G401 (cell line): ENCODE results near the gene TUBB4B. TPM values are rescaled to one million over a fixed set of nuclear protein-coding genes. Genes with fewer than 3 reads are reported as not detected.

Source experiments
- DNase-seq: peaks from one replicate; pipeline ENCODE4 v3.0.0-alpha.2; 2015; ENCODE audit warnings: low spot score
- in situ Hi-C: cut with HindIII; loops from 2 replicates; pipeline ENCODE4 v1.10.0; 2016; ENCODE audit warnings: low sequenced_read_pairs, mixed read lengths
- total RNA-seq: library from RNA; depleted of rRNA; stranded (reverse); fragments of >200 nt; shearing (Covaris generic); gene quantifications from 2 replicates; pipeline ENCODE4 v1.2.3, GENCODE V29; 2014; rRNA removed

The TUBB4B gene
- total RNA-seq, 1 experiment from 2014 or later, result 1,012 TPM

DNA sequence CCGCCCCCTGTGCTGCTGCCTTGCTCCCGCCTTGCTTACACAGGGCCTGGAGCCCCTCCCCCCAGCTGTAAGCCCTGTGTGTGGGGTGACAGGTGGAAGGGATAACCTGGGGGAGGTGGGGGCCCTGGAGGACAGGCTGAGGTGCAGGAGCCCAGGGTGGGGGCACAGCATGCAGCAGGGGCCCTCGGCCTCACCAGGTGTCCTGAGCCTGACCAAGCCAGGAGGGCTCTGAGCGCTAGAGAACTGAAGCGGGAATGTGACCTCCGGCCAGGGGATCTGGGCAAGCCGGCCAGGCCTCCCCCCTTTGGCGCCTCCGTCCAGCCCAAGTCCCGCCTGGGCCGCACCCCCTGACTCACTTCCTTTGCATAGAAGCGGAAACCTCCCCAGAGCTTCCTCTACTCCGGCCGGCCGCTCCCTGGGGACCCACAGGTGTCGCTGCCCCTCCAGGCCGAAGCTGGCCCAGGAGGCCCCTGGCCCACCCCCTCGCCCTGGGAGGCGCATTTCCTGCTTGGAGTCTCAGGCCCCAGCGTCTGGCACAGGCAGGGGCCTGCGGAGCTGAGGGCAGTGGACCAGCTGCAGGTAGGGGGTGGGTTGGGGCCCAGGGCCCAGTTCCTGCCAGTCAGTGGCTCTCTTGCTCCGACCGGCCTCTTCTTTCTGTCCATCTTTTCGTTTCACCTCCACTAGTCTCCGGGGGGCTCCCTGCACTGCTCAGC, 36.4 kb downstream of the TUBB4B start, which contains the start of gene TOR4A:
TSS of gene TOR4A (plus strand) at position 398 of the 713 bp plus-strand sequence. CDS start 964 bp downstream, outside the sequence.
- peak; percentile 30 for DNase-seq
- in situ Hi-C loops, result no loop called here

DNA sequence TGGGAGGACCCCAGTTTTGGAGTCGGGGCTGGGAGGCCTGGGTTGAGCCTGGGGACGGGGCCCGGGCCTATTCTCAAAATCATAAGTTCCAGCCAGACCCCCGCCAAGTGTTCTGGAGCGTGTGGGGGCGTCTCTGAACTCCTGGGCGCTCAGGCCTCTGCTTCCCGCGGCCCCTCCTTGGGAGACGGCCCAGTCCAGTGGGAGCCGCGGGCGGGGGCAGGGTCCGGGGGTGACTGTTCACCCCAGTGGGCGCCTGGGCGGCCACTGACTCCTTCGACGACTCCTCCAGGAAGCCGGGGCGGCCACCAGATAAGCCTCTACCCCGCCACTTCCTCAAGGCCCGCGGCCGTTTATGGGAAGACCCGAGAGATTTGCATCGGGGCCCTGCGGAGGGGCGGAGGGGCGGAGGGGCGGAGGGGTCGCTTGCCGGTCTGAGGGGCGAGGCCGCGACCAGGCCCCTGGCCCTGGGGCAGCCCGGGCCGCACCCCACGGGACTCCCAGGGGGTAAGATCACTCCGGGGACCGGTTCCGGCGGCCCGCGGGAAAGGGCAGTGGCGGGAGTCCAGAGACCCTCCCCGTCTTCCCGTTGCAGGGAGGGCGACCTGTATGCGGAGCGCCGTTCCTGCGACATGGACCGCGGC, 37.1 kb downstream of the TUBB4B start:
- no peak for DNase-seq
- in situ Hi-C loops, result no loop called here

DNA sequence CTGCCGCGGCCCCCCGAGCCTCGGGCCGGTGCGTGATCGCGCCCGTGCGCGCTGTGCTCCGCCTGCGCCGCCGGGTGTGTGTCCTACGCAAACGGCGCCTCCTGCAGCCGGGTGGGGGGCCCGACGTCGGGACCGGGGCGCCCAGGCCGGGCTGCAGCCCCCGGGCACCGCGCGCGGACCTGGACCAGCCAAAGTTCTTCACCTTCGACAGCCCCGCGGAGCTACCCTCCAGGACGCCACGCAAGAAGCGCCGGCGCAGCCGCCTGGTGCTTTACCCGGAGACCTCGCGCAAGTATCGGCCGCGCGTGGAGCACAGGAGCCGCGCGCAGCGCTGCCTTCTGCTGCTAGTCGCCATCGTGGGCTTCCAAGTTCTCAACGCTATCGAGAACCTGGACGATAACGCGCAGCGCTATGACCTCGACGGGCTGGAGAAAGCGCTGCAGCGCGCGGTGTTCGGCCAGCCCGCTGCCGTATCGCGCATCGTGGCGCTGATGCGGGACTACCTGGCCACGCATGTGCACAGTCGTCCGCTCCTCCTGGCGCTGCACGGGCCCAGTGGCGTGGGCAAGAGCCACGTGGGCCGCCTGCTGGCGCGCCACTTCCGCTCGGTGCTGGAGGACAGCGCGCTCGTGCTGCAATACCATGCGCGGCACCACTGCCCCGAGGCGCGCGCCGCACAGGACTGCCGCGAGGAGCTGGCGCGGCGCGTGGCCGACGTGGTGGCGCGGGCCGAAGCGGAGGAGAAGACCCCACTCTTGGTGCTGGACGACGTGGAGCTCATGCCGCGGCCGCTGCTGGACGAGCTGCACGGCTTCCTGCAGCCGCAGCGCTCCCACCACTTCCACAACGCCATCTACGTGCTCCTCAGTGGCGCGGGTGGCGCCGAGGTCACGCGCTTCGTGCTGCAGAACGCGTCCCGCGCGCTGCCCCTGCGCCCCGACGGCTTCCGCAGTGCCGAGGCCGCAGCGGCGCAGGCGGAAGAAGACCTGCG, 37.9 kb downstream of the TUBB4B start:
- in situ Hi-C loops, result no loop called here
- no peak for DNase-seq

DNA sequence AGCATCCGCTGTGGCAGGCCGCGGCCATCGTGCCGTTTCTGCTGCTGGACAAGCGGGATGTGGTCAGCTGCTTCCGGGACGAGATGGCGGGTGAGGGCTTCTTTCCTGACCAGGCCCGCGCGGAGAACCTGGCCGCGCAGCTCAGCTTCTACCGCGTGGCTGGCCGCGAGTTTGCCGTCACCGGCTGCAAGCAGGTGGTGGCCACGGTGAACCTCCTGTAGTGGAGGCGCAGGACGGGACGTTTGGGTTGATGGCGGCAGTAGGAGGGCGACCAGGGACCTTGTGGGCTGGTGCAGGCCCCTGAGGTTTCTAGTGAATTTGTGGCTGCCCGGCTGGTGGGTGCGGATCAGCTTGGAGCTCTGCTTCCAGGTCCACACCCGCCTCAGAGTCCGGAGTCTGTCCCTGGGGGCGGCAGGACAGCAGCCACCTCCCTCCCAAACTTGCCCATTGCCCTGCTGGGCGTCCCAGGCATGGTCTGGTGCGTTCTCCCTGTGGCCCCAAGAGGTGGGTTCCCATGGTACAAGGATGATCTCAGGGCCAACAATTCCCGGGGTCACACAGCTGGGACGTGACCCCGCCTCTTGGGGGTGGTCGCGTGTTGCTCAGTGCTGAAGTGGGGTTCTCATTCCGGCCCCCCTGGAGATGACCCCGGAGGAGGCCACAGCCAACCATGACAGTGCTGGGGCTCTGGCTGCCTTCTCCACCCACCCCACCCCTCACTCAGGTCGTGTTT, 38.8 kb downstream of the TUBB4B start:
- in situ Hi-C loops, result no loop called here
- DNase-seq, result no peak

DNA sequence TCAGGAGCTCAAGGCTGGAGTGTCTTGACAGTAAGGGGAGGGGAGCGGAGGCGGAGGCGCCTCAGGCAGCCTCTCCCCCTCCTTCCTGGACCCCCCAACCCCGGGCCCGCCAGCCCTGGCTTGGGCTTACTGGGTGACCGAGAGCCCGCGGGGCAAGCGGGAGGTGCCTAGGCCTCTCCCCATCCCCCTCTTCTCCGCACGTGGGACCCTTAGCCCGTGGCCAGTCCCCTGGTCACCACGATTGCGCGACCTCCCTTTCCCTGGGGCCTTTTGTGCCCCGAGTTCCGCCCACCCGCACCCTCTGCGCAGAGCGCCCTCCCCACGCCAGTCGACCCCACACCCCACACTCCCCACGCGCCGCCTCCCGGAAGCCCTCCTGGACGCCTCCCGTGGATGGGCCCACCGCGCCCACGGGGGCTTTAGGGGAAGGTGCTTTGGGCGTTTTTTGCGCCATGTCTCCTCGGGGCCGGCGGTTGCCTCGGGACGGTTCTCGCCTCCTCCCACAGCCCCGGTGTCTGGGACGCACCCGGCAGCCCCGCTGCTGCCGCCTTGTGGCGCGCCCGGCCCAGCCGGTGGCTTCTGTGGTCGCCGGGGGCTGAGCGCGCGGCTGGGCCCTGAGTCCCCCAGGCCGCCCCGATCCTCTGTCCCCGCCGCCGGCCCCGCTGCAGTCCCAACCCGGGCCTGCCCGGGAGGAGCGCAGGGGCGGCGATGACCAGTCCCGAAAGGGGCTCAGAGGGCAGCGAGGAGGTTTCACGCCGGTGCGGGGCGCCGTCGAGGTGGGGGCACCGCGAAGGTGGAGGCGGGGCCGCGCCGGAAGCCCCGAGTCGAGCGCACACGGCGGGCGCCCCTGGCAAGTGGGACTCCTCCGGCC, 39.6 kb downstream of the TUBB4B start:
- in situ Hi-C loops, result no loop called here

GRCh38 chr9:137281345-137282116, 40.4 kb downstream of the TUBB4B start:
- no peak for DNase-seq
- in situ Hi-C loops, result no loop called here

More for the DNA sequence above, 39.6 kb downstream of the TUBB4B start:
- DNase-seq, result no peak

DNA sequence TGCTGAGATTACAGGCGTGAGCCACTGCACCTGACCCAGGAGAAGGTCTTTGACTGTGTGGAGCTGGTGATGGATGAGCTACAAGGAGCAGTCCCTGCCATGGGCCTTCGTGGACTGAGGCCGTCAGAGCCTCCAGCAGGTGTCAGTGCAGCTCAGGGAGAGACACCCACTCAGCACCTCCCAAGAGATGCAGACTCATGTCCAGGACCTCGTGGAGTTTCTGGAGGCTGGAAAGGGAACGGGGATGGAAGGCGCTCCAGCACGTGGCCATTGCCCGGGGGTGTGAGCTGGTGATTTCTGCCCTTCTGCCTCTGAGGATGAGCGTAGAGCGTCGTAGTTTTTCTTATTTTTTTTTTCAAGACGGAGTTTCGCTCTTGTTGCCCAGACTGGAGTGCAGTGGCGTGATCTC, 45.9 kb downstream of the TUBB4B start:
- peak; percentile 30 for DNase-seq
- in situ Hi-C loops, result no loop called here

DNA sequence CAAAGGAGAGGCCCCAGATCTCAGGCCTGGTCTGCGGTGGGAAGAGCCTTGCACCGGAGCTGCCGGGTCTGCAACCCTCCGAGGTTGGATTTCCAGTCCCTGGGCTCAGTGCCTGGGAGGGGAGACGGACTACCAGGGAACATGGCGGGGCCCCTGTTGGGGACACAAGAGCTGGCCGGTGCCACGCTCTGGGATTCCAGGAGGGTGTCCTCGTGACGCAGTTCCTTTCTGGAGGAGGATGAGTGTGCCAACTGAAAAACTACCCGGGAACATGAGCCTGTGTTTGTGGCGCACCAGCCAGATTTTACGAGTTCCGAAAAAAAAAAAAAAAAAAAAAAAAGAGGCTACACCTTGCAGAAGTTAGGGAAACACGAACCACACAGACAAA, 52.0 kb downstream of the TUBB4B start:
- DNase-seq, result no peak

More for the DNA sequence above, 52.0 kb downstream of the TUBB4B start:
- in situ Hi-C loops, result no loop called here

Other genes with a start within 250 kb of the TUBB4B start
- 52.2 and 79.6 TPM in 2 replicates for gene PAXX, start 248.9 kb upstream of the TUBB4B start, total RNA-seq
- 2.1 and 6.2 TPM in 2 replicates for gene CLIC3, start 244.7 kb upstream of the TUBB4B start, total RNA-seq
- gene ABCA2, start 213.1 kb upstream of the TUBB4B start, total RNA-seq, result 8.5 and 12.3 TPM in 2 replicates
- not detected in 2 replicates for gene FUT7, start 209.2 kb upstream of the TUBB4B start, total RNA-seq
- 32.0 and 38.4 TPM in 2 replicates for gene NPDC1, start 195.1 kb upstream of the TUBB4B start, total RNA-seq
- not detected in 2 replicates for gene ENTPD2, start 187.2 kb upstream of the TUBB4B start, total RNA-seq
- 62.9 and 63.5 TPM in 2 replicates for gene SAPCD2, start 170.7 kb upstream of the TUBB4B start, total RNA-seq
- 28.9 and 34.7 TPM in 2 replicates for gene UAP1L1, start 163.8 kb upstream of the TUBB4B start, total RNA-seq
- 67.0 and 73.9 TPM in 2 replicates for gene MAN1B1, start 154.3 kb upstream of the TUBB4B start, total RNA-seq
- 1.2 and 3.0 TPM in 2 replicates for gene DPP7, start 126.6 kb upstream of the TUBB4B start, total RNA-seq
- gene GRIN1, start 102.1 kb upstream of the TUBB4B start, total RNA-seq, result not detected in 2 replicates
- 1.3 TPM in 1 of 2 replicates, not detected in the other for gene LRRC26, start 71.2 kb upstream of the TUBB4B start, total RNA-seq
- not detected in 2 replicates for gene TMEM210, start 69.2 kb upstream of the TUBB4B start, total RNA-seq
- gene ANAPC2, start 52.7 kb upstream of the TUBB4B start, total RNA-seq, result 58.8 and 63.6 TPM in 2 replicates
- gene SSNA1, start 52.6 kb upstream of the TUBB4B start, total RNA-seq, result 95.8 and 122 TPM in 2 replicates
- gene TPRN, start 40.5 kb upstream of the TUBB4B start, total RNA-seq, result 17.6 and 25.7 TPM in 2 replicates
- 45.7 and 57.4 TPM in 2 replicates for gene TMEM203, start 35.6 kb upstream of the TUBB4B start, total RNA-seq
- gene NDOR1, start 35.6 kb upstream of the TUBB4B start, total RNA-seq, result 3.9 and 6.4 TPM in 2 replicates
- not detected in 2 replicates for gene RNF208, start 19.0 kb upstream of the TUBB4B start, total RNA-seq
- gene CYSRT1, start 16.1 kb upstream of the TUBB4B start, total RNA-seq, result 10.7 and 16.0 TPM in 2 replicates
- gene RNF224, start 13.8 kb upstream of the TUBB4B start, total RNA-seq, result not detected in 2 replicates
- gene SLC34A3, start 10.4 kb upstream of the TUBB4B start, total RNA-seq, result not detected in 2 replicates
- gene STPG3, start 10.0 kb downstream of the TUBB4B start, total RNA-seq, result not detected in 2 replicates
- gene NELFB, start 14.0 kb downstream of the TUBB4B start, total RNA-seq, result 93.6 and 118 TPM in 2 replicates
- 38.2 and 41.7 TPM in 2 replicates for gene TOR4A, start 36.4 kb downstream of the TUBB4B start, total RNA-seq
- gene NRARP, start 61.0 kb downstream of the TUBB4B start, total RNA-seq, result 6.3 and 6.7 TPM in 2 replicates
- gene EXD3, start 181.9 kb downstream of the TUBB4B start, total RNA-seq, result 4.8 and 7.9 TPM in 2 replicates
- gene NOXA1, start 182.1 kb downstream of the TUBB4B start, total RNA-seq, result 0.18 TPM in 1 of 2 replicates, not detected in the other
- 1.6 and 1.9 TPM in 2 replicates for gene ENTPD8, start 200.1 kb downstream of the TUBB4B start, total RNA-seq
- 76.9 and 96.6 TPM in 2 replicates for gene NSMF, start 218.0 kb downstream of the TUBB4B start, total RNA-seq